Amygdala (tissue), 56 donors: ENCODE measurements around the gene SAG.
"Not testable (repeated sequence)": the region's sequence is repeated elsewhere in the genome, so short reads cannot be mapped to it uniquely, and the experiment has no call there.

Experiments used
- DNase-seq, 56 donors: peaks; one replicate each; lab custom pipeline; 2025; lab: John Stamatoyannopoulos, UW

SAG gene

DNA sequence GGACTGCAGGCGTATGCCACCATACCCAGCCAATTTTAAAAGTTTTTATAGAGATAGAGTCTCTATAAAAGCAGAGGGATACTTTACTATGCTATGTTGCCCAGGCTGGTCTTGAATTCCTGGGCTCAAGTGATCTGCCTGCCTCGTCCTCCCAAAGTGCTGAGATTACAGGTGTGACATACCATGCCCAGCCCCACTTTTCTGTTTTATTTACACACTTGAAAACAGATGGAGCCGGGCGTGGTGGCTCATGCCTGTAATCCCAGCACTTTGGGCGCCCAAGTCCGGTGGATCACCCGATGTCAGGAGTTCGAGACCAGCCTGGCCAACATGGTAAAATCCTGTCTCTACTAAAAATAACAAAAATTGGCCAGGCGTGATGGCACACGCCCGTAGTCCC is 67.2 kb downstream of the SAG start:
- DNase-seq = not testable (repeated sequence)

DNA sequence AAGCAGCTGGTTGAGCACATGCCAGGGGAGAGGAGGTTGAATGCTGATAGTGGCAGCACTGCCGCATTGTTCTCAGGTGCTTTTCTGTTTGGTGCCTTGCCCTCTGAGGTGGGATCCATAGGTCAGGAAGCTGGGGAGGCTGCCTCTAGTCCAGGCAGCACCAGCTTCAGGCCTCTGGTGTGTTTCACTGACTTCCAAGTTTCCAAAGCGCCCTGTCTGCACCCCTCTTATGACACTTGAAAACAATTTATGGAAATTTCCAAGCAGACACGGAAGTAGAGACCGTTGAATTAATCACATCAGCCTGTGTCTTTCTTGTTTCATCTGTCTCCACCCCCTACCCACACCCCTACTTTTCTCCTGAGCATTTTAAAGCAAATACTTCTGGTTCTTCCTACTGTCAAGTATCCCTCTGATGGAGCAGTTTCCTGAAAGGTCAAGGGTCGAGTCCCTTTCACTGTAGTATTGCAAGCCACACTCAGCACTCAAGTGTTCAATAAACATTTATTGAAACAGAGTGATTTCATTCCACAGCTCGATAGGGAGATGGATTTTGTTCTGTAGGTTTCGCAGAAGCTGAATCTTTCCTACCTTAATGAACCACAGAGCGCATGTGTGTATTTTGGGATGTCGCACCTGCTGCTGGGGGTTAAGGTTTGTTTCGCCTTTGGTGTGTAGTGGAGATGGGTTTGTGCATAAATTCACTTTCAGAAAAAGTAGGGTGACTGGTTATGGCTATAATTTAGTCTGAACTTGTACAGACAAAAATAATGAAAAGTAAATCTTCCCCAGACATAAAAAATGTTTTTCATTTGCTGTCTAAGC is 68.1 kb downstream of the SAG start:
- DNase-seq = no peak

DNA sequence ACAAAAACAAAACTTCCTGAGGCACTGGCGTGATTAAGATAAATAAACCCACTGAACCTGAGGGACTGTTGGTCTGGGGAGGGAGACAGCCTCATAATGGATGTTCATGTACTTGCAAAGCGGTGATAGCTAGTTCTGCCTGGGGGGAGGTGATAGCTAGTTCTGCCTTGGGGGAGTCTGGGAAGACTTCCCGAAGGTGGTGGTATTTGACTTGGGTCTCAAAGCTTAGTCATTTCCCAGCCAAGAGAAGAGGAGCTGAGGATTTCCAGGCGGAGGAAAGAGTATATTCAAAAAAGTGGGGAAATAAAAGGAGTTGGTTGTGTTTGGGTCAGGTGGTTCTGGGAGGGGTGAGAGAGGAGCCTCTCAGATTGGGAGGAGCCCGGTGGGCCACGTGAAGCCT is 71.4 kb downstream of the SAG start:
- DNase-seq = no peak

DNA sequence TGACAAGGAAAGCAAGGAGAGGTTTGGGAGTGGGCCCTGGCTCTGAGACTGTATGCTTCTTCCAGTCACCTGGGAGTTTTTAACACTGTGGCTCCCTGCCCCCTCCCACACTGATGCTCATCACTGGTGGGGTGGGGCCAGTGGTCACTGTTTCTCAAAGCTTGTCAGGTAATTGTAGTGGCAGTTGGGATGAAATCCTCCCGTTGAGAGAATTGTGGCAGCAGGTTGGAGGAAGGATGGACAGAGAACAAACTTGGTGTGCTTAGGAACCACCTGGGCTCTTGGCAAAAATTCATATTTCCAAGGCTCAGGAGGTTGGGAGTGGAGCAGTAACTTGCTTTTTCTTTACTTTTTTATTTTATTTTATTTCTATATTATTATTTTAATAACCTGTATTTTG is 71.8 kb downstream of the SAG start:
- no peak for DNase-seq

DNA sequence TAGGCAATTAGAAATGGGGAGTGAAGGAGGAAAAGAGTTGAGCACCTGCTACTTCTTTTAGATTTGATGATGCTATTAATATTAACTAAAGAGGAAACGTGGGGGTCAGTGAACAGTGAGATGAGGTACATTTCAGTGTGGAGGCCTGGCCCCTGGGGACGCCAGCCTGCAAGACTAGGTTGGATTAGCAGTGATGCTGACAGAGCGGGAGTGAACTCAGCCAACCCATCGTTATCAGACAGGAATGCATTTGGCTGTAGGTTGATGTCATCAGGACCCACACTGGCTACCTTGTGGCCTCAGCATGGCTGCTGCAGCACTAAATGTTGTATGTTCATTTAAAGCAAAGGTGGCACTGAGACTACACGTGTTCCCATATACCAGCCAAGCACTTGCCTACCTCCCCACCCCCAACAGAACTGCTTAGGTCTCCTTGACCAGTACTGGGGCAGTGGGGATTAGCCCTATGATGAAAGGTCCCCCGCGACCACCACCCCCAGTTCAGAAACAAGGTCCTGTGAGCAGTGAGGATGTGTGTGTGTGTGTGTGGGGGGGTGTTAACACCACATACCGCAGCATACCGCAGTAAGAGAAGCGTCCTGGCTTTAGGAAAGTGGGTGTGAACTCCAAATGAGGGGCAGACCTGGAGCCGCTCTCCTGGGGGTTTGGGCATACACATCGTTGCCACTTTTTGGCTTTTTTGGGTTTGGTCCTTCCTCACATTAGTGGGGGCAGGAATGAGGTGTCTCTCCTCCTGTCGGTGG is 72.7 kb downstream of the SAG start:
- DNase-seq = no peak

DNA sequence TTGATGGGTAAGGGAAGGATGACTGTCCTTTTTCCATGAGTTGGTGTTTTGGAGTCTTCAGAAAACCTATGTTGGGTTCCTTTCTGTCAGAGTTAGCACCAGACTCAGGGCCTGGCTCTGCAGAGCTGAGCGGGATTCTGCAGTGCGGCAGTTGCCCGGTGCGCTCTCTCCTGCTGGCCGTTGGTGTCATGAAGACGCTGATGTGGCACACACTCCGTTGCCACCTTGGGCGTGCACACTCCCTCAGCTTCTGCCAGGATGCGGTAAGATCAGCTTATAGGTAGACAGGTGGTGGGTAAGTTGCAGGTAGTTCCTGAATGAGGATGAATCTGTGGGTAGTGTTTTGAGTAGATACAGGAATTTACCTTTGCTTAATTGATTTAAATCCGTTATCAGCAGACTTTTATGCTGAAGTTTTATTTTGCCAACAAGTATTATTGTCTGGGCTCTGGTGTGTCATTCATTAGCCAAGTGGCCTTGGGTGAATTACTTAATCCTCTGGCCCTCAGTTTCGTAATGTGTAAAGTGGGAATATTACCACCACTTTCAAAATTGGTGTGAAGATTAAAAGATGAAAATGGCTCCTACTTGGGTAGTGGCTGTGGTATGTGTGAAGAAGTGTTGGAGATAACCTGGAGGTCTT is 73.5 kb downstream of the SAG start:
- no peak for DNase-seq

DNA sequence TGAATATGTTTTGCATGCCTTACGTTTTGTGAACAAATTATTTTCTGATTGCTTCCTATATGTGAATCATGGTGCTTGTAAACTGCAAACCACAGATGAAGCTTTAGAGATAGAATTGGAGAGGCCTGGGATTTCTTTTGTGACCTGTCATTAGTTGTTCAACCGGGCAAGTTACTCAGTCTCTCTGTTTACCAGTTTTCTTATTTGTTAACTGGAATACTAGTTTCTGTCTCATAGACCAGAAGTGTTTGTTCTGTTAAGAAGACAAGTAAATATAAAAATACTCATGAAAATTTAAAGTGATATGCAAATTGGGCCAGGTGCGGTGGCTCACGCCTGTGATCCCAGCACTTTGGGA is 74.0 kb downstream of the SAG start:
- no peak for DNase-seq

DNA sequence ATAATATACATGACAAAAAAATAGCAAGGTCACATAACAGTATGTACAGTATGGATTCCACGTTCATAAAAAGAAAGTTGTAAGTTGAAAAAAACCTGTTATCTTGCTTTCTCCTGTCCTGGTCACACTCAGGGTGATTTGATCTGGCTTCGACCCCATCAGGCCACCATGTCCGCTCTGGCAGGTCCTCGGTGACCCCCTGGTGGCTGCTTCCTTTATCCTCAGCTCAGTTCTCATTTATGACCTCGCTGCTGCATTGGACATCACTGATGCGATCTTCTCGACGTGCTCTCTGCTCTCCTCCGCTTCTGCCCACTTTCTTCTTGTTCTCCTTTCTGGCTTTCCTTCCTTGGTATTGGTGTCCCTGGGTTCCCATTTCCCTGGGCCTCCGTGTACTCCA is 76.4 kb downstream of the SAG start:
- DNase-seq = no peak

DNA sequence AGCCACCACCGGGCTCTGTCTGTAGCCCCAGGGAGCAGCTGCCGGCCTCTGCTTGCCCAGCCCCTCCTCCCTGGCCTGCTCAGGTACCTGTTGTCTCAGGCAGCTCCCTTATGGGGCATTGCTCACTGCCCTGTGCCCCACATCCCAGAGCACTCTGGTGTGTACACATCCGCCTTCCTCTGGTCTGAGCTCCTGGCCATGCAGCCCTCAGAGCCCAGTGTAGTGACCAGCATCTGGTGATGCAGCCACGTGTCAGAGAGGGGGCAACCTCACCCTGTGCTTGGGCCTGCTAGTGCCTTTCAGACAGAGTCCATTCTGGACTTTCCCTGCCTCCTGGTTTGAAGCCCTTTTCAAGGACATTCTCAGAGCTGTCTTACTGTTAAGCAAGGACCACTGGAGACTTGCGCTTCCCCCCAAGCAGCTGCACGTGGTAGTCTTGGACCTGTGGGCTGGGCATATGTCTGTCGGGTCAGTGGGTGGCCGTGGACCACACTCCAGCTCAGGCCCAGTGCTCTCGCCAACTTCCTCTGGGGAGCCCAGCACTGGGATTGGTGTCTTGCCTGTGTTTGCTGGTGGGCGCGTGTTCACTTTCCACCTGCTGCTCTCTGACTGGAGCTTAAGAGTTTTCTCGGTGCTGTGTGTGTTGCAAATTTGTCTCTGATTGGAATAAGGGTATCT is 77.3 kb downstream of the SAG start:
- DNase-seq = peak in 5 of 56 donors; percentile 8 to 31 (median 14)

DNA sequence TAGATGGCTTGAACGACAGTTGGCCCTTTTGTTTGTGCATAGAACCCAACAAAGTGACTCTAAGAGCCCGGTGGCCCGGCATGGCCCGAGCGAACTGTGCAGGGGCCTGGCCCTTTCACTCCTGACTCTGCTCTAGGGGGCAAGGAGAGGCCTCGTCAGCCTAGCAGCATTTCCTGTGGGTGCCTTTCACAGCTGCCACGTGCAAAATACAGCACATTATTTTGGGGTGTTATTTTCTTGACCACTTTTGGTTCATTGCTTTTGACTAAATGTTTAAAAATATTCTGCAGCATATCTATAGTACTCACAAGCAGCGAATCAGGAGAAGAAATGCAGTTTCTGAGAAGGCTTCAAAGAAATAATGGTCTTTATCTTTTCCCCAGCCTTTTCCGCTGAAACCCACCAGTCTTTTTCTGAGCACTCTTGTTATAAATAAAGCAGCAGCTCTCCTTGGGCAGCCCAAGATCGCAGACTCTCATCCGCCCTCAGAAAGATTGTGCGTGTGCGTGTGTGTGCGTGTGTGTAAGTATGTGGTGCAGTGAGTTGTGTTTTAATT is 78.0 kb downstream of the SAG start:
- DNase-seq = no peak

DNA sequence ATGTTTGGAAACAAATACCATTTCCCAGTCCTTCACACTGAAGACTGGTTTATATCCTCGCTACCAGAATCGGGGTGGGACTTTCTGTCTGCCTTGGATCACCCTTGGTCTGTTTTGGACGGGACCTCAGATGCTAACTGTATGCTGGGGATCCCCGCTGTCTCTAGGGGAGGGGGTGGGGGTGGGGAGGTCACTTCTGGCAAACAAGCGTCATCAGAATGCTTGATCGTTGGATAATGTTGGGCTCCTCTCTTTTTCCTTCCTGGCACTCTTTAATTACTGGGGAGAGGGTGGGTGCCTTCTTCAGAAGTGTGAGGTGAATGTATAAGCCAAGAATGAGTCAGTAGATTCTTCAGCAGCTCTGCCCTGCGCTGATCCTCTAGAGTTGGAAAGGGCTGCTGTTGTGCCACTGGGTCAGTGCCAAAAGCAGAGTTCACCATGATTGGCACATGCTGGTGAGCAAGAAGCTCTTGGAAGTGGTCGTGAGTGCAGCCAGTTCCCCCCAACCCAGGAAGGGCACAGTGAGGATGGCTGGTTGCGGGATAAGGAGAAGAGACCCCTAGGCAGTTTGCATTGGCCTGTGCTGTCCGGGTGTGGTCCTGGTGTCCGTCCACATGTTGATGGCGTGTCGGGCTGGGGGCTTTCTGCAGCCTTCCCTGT is 78.9 kb downstream of the SAG start:
- DNase-seq = peak in 5 of 56 donors; percentile 11 to 78 (median 23)

DNA sequence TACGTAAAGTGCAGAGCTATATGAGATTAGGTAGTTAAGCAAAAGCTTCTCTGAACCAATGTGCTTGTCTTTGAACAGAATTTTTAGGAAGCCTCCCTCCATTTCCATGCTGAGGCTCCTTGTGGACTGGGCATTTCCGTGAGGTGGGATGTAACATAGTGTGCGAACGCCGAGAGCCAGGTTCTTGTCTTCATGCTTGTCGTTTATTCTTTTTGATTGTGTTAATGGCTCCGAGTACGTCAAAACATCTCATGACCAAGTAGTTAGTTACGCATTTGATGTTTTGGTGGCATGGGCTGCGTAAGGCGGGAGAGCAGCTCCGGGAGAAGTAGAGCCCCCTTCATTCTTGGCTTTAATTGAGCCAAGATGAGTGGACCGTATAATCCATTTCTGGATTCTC is 79.6 kb downstream of the SAG start:
- peak in 1 of 56 donors; percentile 14 for DNase-seq

DNA sequence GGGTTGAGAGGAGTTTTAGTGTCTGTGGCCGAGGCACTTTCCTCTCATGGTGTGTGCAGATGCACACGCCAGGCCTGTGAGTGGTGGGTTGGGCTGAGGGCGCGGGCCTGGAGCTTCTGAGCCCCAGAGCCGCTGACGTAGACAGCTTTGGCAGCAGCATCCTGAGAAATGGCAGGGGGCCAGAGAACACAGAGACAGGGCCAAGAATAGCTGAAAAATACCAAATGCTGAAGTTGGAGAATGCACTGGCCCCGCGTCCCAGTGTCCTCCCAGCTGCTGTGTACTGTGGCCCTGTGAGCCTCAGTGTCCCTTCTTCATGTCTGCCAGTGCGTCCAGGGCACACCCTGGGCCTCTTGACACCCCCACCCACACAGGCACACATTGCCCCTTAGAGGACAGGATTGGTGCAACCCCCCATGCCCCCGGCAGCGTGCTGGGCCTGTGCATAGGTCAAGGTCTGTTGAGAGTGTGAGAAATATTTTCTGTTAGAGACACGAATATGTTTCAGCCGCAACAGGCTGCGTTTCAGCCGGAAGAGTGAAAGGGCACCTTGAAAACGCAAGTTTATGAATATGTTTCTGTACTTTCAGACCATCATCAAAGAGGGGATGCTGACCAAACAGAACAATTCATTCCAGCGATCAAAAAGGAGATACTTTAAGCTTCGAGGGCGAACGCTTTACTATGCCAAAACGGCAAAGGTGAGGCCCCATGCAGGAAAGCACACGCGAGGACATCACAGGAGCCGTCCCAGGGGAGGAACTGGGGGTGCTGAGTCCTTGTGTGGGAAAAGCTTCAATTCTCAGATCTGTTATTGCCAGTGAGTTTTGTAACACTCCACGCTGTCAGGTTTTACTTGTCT is 80.3 kb downstream of the SAG start:
- peak in 53 of 56 donors; percentile 27 to 95 (median 76) for DNase-seq

DNA sequence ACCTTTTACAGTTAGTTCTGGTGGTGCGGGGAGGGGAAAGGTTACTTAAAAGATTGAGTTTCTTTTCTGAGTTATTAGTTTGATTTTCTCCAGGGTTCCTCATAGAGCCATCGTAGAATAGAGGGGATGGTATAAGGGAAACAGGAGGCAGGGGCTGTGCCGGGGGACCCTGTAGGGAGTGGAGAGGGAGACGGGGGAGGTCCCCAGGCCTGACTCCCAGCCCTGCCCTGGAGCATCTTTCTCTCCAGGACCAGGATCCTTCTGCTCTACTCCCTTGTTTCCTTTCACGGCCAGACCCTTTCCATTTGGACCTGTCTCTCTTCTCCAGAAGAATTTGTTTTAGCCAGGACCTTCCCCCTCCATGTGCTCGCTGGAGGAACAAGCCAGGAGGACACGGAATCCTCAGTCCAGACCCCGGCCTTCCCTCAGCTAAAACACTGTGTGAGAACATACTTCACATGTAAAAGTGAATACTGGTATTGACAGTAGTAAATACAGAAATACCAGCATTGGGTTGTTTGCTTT is 82.0 kb downstream of the SAG start:
- DNase-seq = no peak

DNA sequence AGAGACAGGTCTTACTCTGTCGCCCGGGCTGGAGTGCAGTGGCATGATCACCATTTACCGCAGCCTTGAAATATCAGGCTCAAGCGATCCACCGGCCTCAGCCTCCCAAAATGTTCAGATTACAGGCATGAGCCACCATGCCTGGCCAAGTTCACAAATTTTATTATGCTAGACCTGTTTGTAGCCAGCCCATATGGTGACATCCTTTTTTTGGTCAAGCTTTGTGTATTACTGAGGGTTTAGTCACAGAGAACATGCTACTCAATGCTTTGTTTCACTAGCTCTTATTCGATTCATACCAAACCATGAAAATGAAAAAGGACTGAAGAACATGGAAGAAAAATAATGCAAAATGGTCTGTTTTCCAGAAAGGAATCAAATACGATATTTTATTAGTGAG is 88.1 kb downstream of the SAG start:
- DNase-seq = no peak
